Measurements from ENCODE around the gene DNMT1.

Gene DNMT1

DNA sequence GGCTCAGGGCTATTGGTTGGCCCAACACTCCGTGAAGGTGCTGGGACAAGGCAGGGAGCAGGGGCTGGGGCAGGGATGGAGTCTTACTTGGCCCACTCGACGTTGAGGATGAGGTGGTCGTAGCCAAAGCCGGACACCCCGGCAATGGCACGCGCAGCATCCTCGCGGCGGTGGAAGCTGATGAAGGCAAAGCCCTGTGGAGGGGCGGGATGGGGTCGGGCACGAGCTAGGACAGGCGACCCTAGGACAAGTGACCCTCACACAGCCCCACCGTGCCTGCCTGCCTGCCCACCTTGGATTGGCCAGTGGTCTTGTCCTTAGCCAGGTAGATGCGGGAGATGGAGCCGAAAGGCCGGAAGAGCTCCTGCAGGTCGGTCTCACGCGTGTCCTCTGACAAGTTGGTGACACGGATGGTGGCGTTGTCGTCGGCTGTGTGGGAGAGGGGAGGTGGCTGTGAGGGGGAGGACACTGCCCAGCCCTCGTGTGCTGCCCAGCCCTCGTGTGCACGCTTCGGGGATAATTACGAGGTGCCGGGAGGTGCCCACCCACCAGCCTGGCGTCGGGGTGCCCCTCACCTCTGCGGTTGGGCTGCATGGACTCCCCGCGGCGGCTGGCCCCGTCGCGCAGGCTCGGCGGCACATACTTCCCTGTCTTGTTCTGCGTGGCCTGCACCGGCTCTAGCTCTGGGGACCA lies 79.2 kb downstream of the DNMT1 start:
- DNase-seq (ENCODE audit: low spot score) (no peak), FAIRE-seq (no peak)

DNA sequence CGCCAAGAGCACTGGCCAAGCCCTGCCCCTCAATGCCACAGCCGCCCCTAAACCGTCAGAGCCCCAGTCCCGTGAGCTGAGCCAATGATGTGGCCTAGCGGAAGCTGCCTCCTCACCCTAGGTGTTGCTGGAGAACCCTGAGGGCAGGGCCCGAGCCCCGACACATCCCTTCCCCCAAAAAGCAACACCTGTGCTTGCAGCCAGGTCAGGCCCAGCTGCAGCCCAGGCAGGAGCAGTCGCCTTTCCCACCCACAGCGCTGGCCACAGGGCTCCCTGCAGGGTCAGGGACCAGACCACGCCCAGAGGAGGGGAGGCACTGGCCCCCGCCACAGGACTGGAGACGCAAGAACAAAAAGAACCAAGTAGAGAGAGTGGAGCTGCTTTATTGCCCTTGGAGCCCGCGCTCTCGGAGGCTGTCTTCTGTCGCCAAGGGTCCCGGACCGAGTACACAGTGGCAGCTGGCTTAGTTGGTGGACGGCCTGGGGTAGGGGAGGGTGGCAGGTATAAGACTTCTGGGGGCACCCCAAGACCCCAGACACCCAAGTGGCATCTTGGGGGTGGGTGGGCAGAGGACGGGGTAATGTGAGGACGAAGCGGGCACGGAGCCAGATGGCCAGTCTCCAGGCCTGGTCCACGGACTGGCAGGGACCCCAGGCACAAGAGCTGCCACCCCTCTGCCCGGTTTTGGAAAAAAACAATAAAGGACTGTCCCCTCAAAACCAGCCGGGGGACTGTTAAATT lies 79.9 kb downstream of the DNMT1 start:
- DNase-seq (ENCODE audit: low spot score) (no peak), FAIRE-seq (no peak)

DNA sequence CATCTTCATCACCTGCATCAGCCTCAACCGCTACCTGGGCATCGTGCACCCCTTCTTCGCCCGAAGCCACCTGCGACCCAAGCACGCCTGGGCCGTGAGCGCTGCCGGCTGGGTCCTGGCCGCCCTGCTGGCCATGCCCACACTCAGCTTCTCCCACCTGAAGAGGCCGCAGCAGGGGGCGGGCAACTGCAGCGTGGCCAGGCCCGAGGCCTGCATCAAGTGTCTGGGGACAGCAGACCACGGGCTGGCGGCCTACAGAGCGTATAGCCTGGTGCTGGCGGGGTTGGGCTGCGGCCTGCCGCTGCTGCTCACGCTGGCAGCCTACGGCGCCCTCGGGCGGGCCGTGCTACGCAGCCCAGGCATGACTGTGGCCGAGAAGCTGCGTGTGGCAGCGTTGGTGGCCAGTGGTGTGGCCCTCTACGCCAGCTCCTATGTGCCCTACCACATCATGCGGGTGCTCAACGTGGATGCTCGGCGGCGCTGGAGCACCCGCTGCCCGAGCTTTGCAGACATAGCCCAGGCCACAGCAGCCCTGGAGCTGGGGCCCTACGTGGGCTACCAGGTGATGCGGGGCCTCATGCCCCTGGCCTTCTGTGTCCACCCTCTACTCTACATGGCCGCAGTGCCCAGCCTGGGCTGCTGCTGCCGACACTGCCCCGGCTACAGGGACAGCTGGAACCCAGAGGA lies 80.6 kb downstream of the DNMT1 start:
- FAIRE-seq (no peak), DNase-seq (ENCODE audit: low spot score) (no peak)

GRCh38 chr19:10113592-10113963 lies 81.2 kb downstream of the DNMT1 start:
- no peak for DNase-seq (ENCODE audit: low spot score)
- no peak for FAIRE-seq

DNA sequence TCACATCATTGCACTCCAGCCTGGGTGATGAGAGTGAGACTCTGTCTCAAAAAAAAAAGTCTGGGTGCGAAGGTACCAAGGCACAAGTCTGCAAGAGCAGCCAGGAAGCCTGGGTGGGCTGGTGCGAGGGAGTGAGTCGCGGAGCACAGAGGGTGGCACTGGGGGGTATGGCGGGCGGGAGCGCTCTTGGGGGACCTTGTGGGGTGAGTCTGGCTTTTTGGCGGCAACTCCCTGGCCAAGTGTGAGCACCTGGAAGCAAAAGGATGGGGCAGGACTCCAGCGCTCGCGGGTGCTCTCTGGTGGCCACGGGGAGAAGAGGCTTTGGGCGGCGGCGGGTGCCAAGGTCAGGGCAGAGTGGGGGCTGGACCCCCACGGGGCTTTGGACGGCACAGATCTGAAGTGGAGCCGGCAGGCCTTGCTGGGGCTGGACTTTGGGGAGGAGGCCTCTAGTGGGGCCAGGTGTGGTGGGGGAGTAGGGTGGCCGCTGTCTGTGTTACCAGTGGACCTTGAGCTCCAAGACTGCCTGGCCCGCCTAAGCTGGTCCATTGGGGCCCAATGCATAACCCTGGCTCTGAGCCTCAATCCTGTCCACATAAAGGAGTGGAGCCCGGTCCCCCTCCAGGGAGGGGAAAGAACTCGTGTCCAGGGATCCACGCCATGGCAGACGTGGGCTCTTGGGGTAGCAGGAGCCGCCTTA lies 81.7 kb downstream of the DNMT1 start:
- FAIRE-seq (no peak), DNase-seq (ENCODE audit: low spot score) (no peak)

GRCh38 chr19:10112037-10112761 lies 82.6 kb downstream of the DNMT1 start:
- FAIRE-seq = no peak

DNA sequence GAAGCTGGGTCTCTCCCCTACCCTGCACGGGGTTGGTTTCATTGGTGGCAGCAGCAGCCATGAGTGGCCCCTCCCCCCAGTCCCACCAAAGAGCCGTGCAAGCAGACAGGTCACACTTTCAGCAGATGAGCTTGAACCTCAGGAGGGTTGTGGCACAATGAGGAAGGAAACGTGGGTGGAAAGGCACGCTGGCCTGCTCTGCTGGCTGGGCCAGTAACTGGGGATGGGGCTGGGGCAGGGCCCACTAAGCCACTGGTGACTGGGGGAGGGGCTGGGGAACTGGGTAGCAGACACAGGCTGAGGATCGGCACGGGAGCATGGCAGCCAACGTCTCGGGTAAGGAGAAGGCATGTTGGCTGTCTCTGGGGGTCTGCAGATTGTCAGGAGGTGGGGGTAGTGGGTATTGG lies 83.3 kb downstream of the DNMT1 start, which contains the start of gene P2RY11:
TSS of gene P2RY11 (plus strand) at position 289 of the 407 bp plus-strand sequence. CDS start at position 318, 29 bp downstream.
- DNase-seq (ENCODE audit: low spot score) (no peak), FAIRE-seq (no peak)

More at GRCh38 chr19:10112037-10112761, 82.6 kb downstream of the DNMT1 start:
- no peak for DNase-seq (ENCODE audit: low spot score)

- FAIRE-seq = no peak
Observed at GRCh38 chr19:10110972-10111317, 83.8 kb downstream of the DNMT1 start.

DNA sequence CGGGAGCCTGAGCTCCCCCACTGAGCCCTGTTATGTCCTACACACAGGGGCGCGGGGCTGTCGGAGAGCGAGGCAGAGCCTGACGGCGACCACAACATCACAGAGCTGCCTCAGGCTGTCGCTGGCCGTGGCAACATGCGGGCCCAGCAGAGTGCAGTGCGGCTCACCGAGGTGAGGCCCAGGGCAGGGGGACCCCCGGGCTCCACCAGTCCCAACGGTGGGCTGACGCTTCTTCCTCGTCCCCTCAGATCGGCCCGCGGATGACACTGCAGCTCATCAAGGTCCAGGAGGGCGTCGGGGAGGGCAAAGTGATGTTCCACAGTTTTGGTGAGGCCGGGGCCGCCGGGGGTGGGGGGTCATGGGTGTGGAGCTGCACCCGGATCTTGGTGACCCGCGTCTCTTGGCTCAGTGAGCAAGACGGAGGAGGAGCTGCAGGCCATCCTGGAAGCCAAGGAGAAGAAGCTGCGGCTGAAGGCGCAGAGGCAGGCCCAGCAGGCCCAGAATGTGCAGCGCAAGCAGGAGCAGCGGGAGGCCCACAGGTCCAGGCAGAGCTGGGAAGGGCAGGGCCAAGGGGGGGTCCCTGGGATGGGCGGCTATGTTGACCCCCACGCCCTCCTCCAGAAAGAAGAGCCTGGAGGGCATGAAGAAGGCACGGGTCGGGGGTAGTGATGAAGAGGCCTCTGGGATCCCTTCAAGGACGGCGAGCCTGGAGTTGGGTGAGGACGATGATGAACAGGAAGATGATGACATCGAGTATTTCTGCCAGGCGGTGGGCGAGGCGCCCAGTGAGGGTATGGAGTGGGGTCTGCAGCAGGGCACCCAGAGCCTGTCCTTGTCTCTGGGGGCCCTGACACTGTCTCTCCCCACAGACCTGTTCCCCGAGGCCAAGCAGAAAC lies 84.4 kb downstream of the DNMT1 start:
- DNase-seq (ENCODE audit: low spot score) (no peak), FAIRE-seq (no peak)

More at GRCh38 chr19:10110972-10111317, 83.8 kb downstream of the DNMT1 start:
- no peak for DNase-seq (ENCODE audit: low spot score)

- FAIRE-seq (no peak), DNase-seq (ENCODE audit: low spot score) (no peak)
Observed at GRCh38 chr19:10109528-10109927, 85.2 kb downstream of the DNMT1 start.

DNA sequence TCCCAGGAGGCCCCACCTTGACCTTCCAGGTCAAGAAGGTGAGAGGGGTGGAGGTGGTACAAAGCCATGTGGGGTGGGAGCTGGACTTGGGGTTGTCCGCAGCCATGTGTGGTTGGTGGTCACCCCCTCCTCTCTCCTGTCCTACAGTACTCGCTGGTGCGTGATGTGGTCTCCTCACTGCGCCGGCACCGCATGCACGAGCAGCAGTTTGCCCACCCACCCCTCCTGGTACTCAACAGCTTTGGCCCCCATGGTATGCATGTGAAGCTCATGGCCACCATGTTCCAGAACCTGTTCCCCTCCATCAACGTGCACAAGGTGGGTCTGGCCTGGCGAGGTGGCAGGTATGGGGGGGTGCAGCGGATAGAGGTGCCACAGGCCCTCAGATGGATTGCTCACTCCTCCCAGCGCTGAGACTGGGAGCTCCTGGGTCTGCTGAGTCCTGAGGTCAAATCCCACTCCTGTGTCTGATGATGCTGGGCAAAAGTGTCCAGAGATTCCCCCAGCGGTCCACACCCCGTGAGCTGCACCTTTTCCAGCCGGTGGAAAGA lies 86.9 kb downstream of the DNMT1 start:
- FAIRE-seq (no peak), DNase-seq (ENCODE audit: low spot score) (no peak)

GRCh38 chr19:10107254-10107653 lies 87.5 kb downstream of the DNMT1 start:
- DNase-seq (ENCODE audit: low spot score) (no peak), FAIRE-seq (no peak)

GRCh38 chr19:10106100-10106936 lies 88.4 kb downstream of the DNMT1 start, which contains the start of gene PPAN:
PPAN (plus strand) TSS chr19:10106362; CDS start chr19:10106395, 33 bp downstream.
- DNase-seq (ENCODE audit: low spot score) (peak; percentile 97), FAIRE-seq (peak; percentile 76)

GRCh38 chr19:10105509-10106099 lies 89.1 kb downstream of the DNMT1 start:
- FAIRE-seq (no peak), DNase-seq (ENCODE audit: low spot score) (no peak)

- FAIRE-seq = no peak
Observed at GRCh38 chr19:10104665-10105508, 89.9 kb downstream of the DNMT1 start.

GRCh38 chr19:10104130-10104513 lies 90.6 kb downstream of the DNMT1 start:
- DNase-seq (ENCODE audit: low spot score) = no peak

More at GRCh38 chr19:10104665-10105508, 89.9 kb downstream of the DNMT1 start:
- DNase-seq (ENCODE audit: low spot score) = no peak

GRCh38 chr19:10102787-10103236 lies 91.9 kb downstream of the DNMT1 start:
- no peak for DNase-seq (ENCODE audit: low spot score)
- no peak for FAIRE-seq

More at GRCh38 chr19:10104130-10104513, 90.6 kb downstream of the DNMT1 start:
- FAIRE-seq = no peak

Data from RCC 7860 (cell line).